GM19395 (cell line): ENCODE results near the gene PRR23E.

Experiments used
- ATAC-seq: cut with Tn5 transposase; IDR thresholded peaks from one replicate; pipeline ENCODE4 v1.9.1; 2021; ENCODE audit warnings: mild to moderate bottlenecking, moderate library complexity; ENCODE audit not compliant: unreplicated experiment

PRR23E gene

DNA sequence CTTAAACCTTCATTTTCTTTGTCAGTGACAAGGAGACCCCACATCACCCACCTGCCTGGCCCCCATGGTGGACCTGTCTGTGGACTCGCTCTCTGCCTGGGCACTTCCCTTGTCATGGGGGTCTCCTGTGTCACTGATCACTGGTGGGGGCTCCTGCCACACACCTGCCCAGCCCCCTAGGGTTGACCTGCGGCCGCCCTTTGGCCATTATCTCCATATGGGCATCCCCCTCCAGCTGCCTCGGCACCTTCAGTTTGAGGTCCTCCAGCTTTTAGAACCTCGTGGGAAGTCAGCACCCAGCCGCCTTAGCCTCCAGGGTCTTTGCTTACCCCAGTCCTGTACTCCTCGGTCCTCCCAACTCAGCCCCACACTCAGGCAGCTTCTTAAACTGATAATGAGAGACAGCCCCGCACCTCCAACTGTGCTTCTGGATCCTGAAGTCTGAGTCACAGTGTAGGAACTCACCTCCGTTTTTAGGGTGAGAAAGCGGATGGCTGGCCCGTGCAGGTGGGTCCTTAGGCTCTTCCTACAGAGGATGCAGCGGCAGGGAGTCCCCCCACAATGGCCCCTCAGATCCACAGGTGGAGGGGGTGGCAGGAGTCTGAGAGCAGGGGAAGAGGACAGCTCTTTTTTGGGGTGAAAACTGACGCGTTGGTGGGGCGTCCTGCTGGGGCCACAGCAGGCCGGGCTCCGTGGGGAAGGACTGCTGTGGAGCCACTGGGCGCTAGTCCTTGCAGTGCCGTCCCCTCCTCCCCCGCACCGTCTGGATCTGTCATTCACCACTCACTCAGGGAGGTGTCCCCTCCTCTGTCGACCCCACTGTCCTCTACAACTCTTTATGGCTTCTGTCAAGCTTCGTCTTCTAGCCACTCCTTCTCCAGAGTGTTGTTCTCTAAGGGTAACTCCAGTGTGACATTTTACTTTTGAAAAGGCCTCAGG, 8.7 kb upstream of the PRR23E start:
- ATAC-seq, result no peak

DNA sequence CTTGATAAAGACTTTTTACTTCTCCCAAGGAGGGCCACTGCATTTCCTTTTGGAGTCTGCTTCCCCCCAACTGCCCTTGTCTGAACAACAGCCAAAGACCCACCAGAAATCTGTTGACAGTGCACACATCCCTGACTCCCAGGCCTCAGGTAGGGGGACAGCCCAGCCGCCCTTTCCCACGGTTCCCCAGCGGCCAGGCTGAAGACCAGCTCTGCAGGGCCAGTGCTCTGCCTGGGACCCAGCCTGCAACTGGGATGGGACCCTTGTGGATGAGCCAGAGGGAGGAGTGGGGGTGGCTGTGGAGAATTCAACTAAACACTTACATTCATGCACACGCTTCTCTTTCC, 8.1 kb upstream of the PRR23E start:
- ATAC-seq, result no peak

DNA sequence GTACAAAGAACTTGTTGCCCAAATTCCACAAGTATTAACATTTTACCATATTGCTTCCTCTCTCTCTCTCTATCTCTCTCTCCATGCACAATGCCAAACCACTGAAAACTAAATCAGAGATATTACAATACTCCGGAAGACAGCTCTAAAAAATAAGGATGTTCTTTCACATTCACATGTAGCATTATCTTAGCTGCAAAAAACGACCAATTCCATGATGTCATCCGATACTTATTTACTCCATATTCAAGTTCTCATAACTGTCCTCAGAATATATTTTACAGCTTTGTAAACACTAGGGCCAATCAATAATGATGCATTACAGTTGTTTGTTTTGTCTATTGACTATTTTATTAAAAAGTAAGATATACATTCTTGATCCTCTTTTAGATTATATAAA, 7.7 kb upstream of the PRR23E start:
- ATAC-seq, result no peak

DNA sequence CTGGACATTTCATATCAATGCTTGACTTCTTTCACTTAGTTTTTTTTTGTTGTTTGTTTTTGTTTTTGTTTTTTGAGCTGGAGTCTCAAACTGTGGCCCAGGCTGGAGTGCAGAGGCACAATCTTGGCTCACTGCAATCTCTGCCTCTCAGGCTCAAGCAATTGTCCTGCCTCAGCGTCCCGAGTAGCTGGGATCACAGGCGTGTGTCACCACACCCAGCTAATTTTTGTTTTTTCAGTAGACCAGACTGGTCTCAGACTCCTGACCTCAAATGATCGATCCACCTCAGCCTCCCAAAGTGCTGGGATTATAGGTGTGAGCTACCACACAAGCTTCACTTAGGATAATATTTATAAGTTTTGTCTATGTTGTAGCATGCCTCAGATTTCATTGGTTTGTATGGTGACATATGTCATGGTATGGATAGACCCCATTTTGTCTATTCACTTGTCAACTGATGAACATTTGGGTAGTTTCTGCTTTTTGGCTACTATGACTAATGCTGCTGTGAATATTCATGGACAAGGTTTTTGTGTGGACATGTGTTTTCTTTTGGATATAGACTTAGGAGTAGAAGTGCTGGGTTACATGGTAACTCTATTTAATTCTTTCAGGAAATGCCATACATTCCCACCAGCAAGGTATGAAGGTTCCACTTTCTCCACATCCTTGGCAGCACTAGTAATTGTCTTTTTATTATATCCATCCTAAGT, 6.8 kb upstream of the PRR23E start:
- no peak for ATAC-seq

DNA sequence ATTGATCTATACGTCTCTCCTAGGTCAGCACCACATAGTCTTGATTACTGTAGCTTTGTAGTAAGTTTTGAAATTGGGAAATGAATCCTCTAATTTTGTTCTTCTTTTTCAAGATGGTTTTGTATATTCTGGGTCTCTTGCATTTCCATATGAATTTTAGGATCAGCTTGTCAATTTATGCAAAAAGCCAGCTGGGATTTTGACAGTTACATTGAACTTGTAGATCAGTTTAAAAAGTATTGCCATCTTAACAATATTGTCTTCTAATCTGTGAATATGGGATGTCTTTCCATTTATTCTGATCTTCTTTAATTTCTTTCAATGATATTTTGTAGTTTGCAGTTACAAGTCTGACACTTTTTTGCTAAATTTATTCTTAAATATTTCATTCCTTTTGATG, 5.6 kb upstream of the PRR23E start:
- ATAC-seq, result no peak

DNA sequence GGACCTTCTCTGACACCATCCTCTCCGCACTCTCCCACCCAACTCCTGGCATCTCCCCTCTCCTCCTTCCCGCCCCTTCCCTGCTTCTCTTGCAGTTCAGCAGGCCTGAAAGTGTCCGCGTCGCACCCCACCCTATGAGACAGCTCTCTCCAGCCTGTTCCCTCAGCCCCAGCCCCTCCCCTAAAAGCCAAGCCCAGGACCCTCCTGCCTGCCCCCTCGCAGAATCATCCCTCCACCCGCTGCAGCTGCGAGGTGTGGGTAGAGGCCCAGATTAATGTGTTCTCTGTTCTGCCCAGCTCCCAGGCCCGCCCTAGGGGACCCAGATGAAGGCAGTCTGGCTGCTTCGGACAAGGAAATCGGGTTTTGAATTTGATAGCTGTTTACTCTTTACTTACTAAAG, 410 bp downstream of the PRR23E start:
- ATAC-seq, result no peak

DNA sequence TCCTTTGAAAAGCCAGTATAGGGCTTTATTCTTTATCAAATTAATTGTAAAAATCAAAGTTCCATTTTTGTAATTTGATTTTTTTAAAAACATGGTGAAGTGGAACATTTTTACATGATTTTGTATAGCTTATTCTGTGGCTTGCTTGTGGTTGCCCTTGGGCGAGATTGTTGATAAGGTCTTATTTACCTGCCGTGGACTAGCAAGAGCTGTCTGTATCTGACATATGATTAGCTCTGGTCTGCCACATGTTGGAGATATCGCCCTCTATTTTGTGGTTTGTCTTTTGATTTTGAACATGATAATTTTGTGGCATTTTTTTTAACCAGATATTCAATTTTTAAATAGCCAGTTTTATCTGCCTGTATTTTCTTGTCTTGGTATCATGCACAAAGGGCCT, 844 bp downstream of the PRR23E start:
- no peak for ATAC-seq

DNA sequence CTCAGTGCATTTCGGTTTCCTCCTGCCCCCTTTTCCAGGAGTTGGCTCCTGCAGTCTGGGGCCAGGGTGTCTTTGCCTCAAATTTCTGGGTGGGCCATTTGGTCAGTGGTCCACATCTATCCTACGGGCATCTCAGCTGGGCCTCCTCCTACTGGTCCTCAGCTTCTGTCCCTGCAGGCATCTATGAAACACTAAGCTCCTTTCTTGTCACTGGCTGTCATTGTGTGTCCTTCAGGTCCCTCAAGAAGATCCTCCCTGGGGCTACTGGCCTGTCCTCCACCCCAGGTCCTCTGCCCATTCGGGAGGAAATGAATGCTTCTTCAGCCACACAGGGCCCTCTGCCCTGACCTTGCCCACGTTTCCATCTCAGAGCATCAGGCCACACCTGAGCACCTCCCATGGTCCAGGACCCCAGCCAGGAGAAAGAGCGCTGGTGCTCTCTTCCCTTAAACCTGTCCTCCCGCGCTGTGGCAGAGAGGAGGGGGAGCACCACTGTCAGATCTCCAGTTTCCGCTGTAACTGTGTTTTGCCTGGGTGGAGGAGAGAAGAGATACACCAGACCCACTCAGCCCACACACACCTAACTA, 1.8 kb downstream of the PRR23E start:
- no peak for ATAC-seq

DNA sequence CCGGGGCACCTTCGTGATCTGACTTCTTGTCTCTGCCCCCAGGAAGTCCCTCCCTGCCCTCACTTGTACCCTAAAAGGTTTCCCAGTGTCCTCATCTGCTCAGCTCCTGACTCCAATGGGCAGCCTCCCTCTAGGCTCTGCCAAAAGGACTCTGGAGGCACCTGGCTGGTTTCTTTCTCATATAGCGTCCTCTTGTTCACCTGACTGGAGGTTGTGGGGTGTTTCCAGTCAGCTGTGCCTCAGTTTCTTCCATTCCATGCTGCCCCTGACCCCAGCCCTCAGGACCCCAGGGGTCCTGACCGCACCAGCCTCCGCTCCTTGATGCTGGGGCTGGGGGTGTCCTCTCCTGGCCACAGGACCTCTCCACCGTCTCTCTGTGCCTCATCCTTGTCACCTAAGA, 2.5 kb downstream of the PRR23E start:
- no peak for ATAC-seq

DNA sequence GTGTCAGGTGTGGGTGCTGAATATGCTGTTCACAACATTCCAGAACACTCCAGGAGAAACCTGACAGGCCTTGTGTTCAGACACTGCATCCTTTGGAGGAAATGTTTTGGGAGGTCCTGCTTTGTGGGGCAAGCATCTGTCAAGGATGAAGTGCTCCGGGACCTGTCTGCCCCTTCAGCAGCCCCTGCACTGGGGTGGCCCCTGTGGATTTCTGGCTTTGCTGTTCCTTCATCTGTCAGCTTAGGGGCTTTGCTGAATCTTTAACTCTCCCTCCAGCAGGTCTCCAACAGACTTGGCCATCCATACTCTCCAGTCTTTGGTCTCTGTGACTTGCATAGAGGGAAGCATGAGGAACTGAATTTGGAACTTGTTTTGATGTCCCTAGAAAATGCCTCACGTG, 3.1 kb downstream of the PRR23E start:
- no peak for ATAC-seq

DNA sequence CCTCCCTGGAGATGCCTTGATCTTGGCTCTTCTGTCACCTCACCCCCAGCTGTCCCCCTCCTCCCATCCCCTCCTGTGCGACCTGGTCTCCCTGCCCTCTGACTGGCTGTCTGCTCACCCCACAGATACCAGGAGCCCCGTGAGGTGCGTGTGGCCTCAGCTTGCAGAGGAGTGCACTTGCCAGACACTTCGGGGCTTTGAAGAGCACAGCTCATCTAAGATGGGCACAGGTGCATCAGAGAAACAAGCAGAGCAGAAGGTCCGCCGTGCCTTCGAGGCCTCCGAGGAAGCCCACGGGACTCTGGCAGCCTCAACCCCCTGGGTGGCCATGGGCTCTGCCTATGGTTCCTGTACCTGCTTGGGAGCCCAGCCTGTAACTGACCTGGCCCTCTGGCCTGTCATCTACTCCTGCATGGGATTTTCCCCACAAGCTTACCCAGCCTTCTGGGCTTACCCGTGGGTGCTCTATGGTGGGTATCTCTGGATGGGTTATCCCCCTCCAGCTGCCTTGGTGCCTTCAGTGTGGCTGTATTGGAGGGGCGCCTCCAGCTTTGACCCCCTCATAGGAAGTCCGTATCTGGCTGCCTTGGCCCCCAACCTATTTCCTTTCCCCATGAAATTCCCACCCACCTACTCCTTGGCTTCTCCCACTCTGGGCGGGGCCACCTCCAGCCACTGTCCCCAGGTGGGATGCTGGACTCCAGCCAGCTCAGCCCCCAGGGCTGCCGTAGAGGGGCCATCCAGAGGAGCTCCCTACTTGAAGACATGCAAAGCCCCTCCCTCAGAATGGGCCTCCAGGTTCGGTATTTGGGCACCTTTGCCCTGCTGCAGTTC, 3.8 kb downstream of the PRR23E start:
- no peak for ATAC-seq

DNA sequence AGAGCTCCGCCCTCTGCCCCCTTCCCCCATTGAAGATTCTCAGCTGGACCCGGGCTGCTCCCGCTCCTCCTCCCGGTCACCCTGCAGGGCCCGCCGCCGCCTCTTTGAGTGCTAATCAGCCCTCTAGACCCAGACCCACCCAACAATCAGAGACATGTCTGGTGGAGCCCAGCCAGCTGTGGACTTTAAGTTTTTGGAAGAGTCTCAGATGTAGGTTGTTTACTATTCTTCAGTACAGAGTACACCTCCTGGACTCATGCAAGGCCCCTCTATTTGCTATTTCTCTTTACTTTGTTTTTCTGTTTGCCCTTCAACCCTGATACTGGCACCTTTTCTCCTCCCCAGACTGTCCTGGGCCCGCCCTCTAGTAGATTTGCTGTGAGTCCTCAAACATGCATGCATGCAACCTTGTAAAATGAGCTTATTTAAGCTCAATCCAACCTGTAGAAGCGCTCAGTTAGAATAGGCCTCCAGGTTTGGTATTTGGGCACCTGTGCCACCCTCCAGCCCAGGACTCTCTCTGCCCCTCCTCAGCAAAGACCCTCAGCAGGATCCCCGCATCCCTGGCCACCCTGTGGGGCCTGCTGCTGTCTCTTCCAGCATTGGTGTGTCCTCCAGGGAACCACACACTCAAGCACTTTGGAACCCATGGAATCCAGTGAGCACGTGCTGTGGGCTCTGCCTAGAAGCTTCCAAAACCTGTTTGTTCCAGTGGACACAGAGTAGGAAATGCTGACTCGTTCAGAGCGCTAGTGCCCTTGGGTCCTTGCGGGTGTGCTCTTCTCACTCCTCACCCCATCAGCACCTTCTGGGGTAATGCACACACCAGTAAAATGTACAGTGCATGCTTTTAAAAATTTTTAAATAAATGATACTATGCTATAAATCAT, 4.6 kb downstream of the PRR23E start:
- ATAC-seq, result no peak

DNA sequence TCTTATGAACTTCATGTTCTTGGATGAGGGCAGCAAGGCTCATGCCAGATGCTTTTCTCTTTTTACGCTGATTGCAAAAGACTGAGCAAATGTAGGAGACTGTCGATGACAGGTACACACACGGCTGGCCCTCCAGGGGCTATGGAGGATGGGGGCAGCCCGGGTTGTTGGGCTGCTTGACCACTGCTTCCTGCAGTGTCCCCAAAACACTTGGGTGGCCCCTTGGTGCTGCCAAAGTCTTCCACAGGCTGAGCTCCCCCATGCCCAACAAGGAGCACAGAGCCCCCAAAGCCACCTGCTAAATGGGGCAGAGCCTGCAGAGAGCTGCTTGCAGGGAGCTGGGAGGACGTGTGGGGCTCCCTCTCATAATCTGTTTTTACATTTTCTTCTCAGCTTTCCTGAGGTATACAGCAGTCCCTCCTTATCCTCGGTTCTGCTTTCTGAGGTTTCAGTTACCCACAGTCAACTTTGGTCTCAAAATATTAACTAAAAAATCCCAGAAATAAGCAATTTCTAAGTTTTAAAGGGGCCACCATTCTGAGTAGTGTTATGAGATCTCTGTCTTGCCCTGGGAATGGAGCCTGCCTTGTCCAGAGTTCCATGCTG, 7.3 kb downstream of the PRR23E start:
- no peak for ATAC-seq

DNA sequence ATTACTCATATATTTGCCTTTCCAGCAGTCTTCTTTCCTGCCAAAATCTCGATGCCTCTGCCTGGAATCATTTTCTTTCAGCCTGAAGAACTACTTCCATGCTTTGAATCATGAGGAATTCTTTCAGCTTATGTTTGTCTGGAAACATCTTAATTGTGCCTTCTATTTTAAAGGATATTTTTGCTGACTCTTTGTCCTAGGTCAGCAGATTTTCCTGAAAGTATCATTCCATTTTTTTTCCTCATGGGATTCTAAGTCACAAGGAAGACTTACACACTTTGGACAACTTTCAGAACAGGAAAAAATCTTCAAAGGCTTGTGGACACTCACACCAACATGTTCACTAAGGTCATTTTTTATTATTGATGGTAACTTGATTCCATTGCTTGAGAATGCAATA, 10.1 kb downstream of the PRR23E start:
- no peak for ATAC-seq

DNA sequence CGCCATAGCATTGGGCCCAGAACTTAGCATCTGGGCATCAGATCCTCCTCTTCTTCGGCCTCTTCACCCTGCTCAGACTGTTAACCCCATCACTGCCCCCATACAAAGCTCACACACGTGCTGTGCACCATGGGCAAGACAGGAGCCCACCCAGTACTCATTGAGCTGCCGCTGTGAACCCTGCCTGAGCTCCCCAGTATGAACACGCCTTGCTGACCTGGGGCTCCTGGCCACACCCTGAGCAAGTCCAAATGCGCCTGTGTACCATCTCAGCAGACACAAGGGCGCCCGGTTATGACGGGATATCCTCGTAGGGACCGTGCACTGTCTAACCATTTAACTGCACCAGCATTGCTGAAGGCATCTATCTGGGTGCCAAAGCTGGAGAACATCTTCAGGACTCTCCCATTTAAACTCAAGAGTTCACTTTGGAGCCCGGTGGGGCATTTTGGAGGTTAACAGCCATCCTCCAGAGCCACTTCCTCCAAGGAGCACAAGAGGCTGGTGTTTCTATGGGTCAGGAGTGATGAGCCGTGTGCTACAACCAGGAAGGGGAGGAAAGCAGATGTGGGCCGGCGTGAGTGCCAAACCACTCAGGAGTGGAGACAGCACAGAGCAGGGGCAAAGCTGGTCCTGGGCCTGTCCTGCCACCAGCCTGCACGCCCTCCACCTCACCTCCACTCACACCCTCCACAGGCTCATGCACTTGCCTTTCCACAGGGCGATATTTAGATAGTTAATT, 12.1 kb downstream of the PRR23E start:
- ATAC-seq, result no peak

DNA sequence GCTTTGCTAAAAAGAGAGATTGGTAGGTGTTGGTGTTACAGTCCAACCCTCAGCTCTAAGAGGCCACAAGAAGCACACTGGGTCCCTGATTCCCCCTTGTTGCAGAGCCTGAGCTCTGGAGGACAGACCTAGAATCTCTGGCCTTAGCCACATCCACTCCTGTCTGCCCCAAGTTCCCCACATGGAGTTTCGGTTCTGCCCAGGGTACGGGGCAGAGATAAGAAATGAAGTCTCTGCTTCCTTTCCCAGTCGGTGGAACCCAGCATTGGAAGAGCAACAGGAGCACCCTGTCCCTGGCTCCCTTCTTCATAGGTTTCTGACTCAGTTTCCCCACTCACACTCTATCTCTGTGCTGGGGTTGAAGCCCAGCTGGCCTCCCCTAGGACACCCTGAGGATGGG, 13.2 kb downstream of the PRR23E start:
- ATAC-seq, result no peak

DNA sequence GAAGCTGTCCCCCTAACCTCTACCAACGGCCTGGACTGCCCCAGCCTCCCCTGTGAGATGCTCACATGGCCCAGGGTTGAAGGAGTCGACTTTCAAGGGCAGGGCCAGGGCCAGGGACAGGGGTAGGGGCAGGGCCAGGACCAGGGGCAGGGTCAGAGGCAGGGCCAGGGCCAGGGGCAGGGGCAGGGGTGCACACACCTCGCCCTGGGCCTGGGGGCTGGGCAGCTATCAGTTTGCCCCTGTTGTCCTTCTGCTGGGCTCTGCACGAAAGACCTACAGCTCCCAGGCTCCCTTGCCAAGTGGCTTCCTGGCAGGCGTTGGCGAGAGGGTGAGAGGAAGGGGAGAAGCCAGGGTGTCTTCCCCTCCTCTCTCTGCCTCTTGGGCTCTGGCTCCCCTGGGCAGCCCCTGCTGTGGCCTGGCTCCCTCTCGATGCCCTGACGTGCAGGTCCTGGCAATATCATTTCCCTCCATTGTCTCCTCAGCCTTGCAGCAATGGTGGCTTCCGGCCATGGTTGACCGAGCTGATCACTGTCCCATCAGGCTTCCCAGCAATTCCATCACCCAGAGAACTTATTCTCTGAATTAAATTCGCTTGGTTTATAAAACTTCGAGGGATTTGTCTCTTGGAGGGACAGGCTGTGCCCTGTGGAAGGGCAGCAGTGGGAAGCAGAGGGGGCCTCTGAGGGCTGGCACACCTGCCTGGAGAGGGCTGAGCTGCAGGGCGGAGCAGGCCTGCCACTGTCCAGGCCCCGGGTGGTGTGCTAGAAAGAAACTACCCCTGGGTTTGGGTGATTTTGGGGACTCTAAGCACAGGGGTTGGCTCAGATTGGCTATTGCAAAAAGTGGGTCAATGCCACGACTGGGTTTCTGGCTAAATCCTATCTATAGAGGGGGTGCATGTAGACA, 13.9 kb downstream of the PRR23E start:
- no peak for ATAC-seq
